MCF 10A (cell line): ENCODE measurements around the gene SLC35E2B. TPM values are rescaled to one million over a fixed set of nuclear protein-coding genes. Genes with fewer than 3 reads are reported as not detected.

Experiments
- BruUV-seq: library from RNA; stranded (reverse); fragments of 400-500 nt; replicated peaks from 2 replicates; lab custom pipeline; 2021; lab: Mats Ljungman, UMichigan
- CTCF ChIA-PET: fragments of 300-600 bp; sonication (Branson Sonifier 250); formaldehyde crosslinking; extraction: SDS; loops from one replicate; lab custom pipeline; 2021; ENCODE audit warnings: antibody characterized with exemption, inconsistent platforms; lab: Yijun Ruan, JAX
- POLR2A ChIA-PET: fragments of 300-600, 350-650 bp; sonication (Branson Sonifier 250); formaldehyde crosslinking; extraction: SDS; loops from one replicate; lab custom pipeline; 2020; ENCODE audit warnings: antibody characterized with exemption, inconsistent platforms; lab: Yijun Ruan, JAX
- DNase-seq: peaks from one replicate; pipeline ENCODE4 v3.0.0-alpha.2; 2018; ENCODE audit not compliant: unreplicated experiment
- H3K27ac Mint-ChIP-seq: one replicate; pipeline ENCODE4 v1.8.0; 2022; ENCODE audit warnings: mild to moderate bottlenecking, low read depth, mixed read lengths; ENCODE audit not compliant: unreplicated experiment
- H3K27me3 Mint-ChIP-seq: one replicate; pipeline ENCODE4 v1.8.0; 2022; ENCODE audit warnings: mixed read lengths; ENCODE audit not compliant: insufficient read depth, unreplicated experiment
- H3K36me3 Mint-ChIP-seq: one replicate; pipeline ENCODE4 v1.8.0; 2022; ENCODE audit warnings: mild to moderate bottlenecking, moderate library complexity, mixed read lengths; ENCODE audit not compliant: insufficient read depth, unreplicated experiment
- H3K4me1 Mint-ChIP-seq: one replicate; pipeline ENCODE4 v1.8.0; 2022; ENCODE audit warnings: mixed read lengths; ENCODE audit not compliant: insufficient read depth, unreplicated experiment
- H3K4me3 Mint-ChIP-seq: one replicate; pipeline ENCODE4 v1.8.0; 2022; ENCODE audit warnings: mild to moderate bottlenecking, moderate library complexity, mixed read lengths; ENCODE audit not compliant: unreplicated experiment
- H3K9me3 Mint-ChIP-seq: one replicate; pipeline ENCODE4 v1.8.0; 2022; ENCODE audit warnings: mixed read lengths; ENCODE audit not compliant: unreplicated experiment
- intact Hi-C: fragments of 100-400 bp; cut with micrococcal nuclease; formaldehyde crosslinking; loops from 2 replicates; pipeline ENCODE4 v1.14.1; 2022
- total RNA-seq: library from RNA; stranded (reverse); gene quantifications from 2 replicates; pipeline ENCODE4 v1.2.3, GENCODE V29; 2022
- TF ChIP-seq, protein P1 (sequence below): fragments of 200-600 bp; IDR thresholded peaks from one replicate; pipeline ENCODE4 v1.8.0; 2022; ENCODE audit warnings: antibody characterized with exemption, mild to moderate bottlenecking; ENCODE audit not compliant: unreplicated experiment

Gene SLC35E2B
- total RNA-seq, 1 experiment from 2014 or later: 35.4 TPM

DNA sequence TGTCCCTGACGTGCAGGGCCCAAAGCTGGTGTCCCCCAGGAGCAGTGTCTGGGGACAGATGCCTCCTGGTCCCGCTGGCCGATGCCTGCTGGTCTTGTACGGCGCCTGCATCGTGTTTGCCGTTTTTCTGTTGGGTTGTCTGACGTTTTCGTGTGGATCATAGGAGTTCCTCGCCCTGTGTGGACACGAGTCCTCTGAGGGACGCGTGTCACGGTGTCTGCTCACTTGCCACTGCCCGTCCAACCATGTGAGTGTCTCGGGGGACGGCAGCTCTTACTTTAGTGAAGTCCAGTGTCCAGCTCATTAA, 69.9 kb downstream of the SLC35E2B start:
- Mint-ChIP-seq H3K36me3 (peaks cover 7% of the 10 kb centered on the region), H3K9me3 (no peaks in the 10 kb centered on the region), H3K4me1 (no peaks in the 10 kb centered on the region), H3K4me3 (no peak overlapping the region), H3K27me3 (no peaks in the 10 kb centered on the region), H3K27ac (no peak overlapping the region)
- DNase-seq: no peak
- TF ChIP-seq, protein P1, sequence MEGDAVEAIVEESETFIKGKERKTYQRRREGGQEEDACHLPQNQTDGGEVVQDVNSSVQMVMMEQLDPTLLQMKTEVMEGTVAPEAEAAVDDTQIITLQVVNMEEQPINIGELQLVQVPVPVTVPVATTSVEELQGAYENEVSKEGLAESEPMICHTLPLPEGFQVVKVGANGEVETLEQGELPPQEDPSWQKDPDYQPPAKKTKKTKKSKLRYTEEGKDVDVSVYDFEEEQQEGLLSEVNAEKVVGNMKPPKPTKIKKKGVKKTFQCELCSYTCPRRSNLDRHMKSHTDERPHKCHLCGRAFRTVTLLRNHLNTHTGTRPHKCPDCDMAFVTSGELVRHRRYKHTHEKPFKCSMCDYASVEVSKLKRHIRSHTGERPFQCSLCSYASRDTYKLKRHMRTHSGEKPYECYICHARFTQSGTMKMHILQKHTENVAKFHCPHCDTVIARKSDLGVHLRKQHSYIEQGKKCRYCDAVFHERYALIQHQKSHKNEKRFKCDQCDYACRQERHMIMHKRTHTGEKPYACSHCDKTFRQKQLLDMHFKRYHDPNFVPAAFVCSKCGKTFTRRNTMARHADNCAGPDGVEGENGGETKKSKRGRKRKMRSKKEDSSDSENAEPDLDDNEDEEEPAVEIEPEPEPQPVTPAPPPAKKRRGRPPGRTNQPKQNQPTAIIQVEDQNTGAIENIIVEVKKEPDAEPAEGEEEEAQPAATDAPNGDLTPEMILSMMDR: no peak
- ChIA-PET CTCF (no interaction called here), POLR2A (no interaction called here)
- no TSS peak for BruUV-seq
- intact Hi-C loops: no loop called here

DNA sequence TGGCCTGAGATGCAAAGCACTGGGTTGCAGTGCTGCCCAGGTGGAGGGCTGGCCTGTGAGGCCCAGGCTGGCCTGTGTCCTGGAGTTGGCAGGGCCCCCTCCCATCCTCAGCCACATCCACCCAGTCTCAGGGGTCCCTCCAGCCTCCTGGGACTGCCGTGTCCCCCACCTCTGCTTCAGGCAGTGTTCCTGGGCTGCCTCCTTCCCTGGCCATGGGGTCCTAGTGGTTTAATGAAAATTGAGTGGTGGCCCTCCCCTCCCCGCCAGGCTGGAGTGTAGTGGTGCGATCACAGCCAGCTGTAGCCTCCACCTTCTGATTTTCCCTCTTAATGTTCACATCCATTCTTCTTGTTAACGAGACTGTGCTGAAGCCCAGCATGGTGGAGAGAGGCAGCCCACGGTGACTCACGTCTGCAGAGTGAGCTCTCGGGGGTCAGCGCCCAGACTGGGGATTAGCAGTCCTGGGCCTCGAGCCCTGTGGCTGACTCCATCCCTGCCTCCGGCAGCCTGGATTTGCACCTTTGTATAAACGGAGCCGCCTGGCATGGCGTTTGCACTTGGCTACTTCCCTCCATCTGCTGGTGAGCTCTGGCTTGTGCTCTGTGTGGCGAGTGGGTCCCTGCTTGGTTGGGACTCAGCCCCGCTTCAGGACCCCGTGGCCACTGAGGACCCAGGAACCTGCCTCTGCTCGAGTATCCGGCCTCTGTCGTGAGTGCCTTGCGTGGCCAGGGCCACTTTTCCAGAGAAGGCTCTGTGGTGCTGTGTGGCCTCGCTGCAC, 70.4 kb downstream of the SLC35E2B start:
- ChIA-PET CTCF (interaction anchor here (0.6 kb wide), 1 partner anchor 511 kb away, joined by 3 read pairs; no protein-coding TSS in a partner anchor), POLR2A (no interaction called here)
- no peak for DNase-seq
- no TSS peak for BruUV-seq
- intact Hi-C loops: no loop called here
- Mint-ChIP-seq H3K9me3 (no peaks in the 10 kb centered on the region), H3K4me3 (no peak overlapping the region), H3K36me3 (peaks cover 7% of the 10 kb centered on the region), H3K27ac (no peak overlapping the region), H3K27me3 (no peaks in the 10 kb centered on the region), H3K4me1 (no peaks in the 10 kb centered on the region)
- TF ChIP-seq, protein P1: no peak

DNA sequence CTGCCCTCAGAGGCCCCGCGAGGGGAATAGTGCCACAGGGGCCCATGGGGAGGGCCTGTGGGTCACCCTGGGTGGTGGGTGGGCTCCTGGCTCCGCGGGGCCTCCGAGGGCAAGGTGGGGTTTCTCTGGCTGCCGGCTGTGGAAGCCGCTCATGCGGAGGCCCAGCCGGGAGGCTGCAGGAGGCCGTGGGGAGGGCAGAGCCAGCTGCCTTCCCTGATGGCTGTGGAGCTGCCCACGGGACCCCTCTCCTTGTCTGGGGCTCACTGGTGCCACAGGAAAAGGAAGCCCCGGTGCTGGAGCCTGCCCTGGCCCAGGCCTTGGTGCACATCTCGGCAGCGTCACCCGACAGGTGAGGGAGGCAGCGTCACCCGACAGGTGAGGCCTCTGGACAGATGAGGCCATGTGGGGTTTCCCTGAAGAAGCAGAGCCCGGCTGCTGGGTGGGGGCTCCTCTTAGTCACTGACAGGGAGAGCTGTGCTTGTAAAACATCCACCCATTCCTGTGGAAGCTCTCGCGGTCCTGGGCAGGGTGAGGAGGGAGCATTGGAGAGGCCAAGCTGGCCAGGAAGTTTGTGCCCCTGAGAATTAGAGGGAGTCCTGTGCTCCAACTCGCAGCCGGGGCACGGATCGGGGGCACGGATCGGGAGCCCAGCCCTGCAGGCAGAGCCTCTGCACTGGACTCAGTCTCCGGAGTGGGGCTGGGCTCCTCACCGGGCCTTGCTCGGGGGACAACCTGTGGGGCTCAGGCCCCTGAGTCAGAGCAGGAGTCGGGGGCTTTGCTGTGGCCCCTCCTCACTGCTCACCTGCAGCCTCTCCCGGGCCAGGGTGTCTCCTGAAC, 71.2 kb downstream of the SLC35E2B start:
- TF ChIP-seq, protein P1: no peak
- no peak for DNase-seq
- CTCF ChIA-PET: no interaction called here
- no peak overlapping the region for H3K27ac Mint-ChIP-seq
- POLR2A ChIA-PET: no interaction called here
- no peaks in the 10 kb centered on the region for H3K4me1 Mint-ChIP-seq
- BruUV-seq: no TSS peak
- H3K36me3 Mint-ChIP-seq: peaks cover 7% of the 10 kb centered on the region
- intact Hi-C loops: no loop called here
- H3K27me3 Mint-ChIP-seq: no peaks in the 10 kb centered on the region
- no peak overlapping the region for H3K4me3 Mint-ChIP-seq
- no peaks in the 10 kb centered on the region for H3K9me3 Mint-ChIP-seq

DNA sequence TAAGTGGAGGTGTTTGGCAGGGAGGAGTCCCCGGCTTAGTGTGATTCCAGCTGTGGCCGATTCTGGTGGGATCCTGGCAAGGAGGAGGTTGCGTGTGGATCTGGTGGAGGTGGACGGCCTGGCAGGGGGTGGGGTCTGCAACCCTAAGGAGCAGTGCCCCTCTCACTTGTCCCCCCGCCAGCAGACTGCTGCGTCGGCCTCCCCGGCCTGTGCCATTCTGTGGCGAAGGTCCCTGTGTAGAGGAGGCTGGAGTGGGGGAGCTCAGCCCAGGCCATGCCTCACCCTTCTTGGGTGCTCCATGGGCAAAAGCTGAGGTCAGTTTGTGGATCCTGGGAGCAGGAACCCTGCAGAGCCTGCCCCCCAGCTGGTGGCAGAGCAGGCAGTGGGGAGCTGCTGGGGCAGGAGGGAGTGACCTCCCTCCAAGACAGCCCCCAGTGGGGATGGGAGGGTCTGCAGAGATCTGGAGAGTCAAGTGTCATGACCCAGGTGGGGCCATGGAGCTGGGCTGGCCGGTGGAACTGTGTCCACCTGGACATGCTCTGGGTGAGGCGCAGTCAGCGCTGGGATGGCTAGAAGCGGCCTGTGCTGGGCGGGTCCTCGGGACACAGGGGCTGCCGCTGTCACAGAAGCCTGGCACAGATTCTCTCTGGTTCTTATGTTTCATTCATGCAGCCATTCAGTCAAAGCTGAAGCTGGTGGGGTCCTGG, 72.0 kb downstream of the SLC35E2B start:
- Mint-ChIP-seq H3K36me3 (peaks cover 7% of the 10 kb centered on the region), H3K9me3 (no peaks in the 10 kb centered on the region), H3K27me3 (no peaks in the 10 kb centered on the region), H3K4me1 (no peaks in the 10 kb centered on the region), H3K27ac (no peak overlapping the region), H3K4me3 (no peak overlapping the region)
- TF ChIP-seq, protein P1: no peak
- POLR2A ChIA-PET: no interaction called here
- DNase-seq: no peak
- intact Hi-C loops: no loop called here
- no TSS peak for BruUV-seq
- CTCF ChIA-PET: interaction anchor here (0.6 kb wide), 1 partner anchor 499 kb away, joined by 3 read pairs; no protein-coding TSS in a partner anchor
